D341Med (cell line): ENCODE results near the gene FBXO41.

ENCODE experiments used
- DNase-seq: peaks from one replicate; pipeline ENCODE4 v3.0.0; 2012; ENCODE audit warnings: low spot score

FBXO41 gene

GRCh38 chr2:73210696-73211095 lies 73.6 kb downstream of the FBXO41 start:
- DNase-seq = no peak

- DNase-seq = no peak
These were observed 74.3 kb downstream of the FBXO41 start for GRCh38 chr2:73210019-73210418.

- DNase-seq = no peak
These were observed 76.0 kb downstream of the FBXO41 start for GRCh38 chr2:73208258-73208657.

GRCh38 chr2:73205611-73206010 lies 78.7 kb downstream of the FBXO41 start:
- no peak for DNase-seq
